GM18909 (cell line): ENCODE data around the gene TGM1.

Source experiments
- ATAC-seq: cut with Tn5 transposase; IDR thresholded peaks from one replicate; pipeline ENCODE4 v1.9.1; 2021; ENCODE audit warnings: mild to moderate bottlenecking; ENCODE audit not compliant: unreplicated experiment, poor library complexity

TGM1 gene

GRCh38 chr14:24262821-24263733 lies at the start of gene TGM1:
Gene TGM1, minus strand, starts transcription at chr14:24263177. Its CDS starts 825 bp downstream, at chr14:24262352.
- no peak for ATAC-seq

GRCh38 chr14:24311837-24312615 lies 49.0 kb upstream of the TGM1 start:
- ATAC-seq = no peak

GRCh38 chr14:24310646-24311604 lies 47.9 kb upstream of the TGM1 start, which contains the start of gene LTB4R:
Gene LTB4R, plus strand, starts transcription at chr14:24311502. Its CDS starts 4,150 bp downstream, at chr14:24315652.
- peak; percentile 68 for ATAC-seq

GRCh38 chr14:24310265-24310645 lies 47.3 kb upstream of the TGM1 start:
- ATAC-seq = no peak

GRCh38 chr14:24309538-24310264 lies 46.7 kb upstream of the TGM1 start, which contains the start of gene LTB4R2:
Gene LTB4R2, plus strand, starts transcription at chr14:24310140. Its CDS starts 525 bp downstream, at chr14:24310665.
- no peak for ATAC-seq

- ATAC-seq = no peak
These were observed 45.6 kb upstream of the TGM1 start for GRCh38 chr14:24308342-24309124.

- no peak for ATAC-seq
These were observed 44.8 kb upstream of the TGM1 start, which contains the start of gene CIDEB for GRCh38 chr14:24307575-24308341. Gene CIDEB, minus strand, starts transcription at chr14:24307977. Its CDS starts 119 bp downstream, at chr14:24307858.

- no peak for ATAC-seq
These were observed 44.2 kb upstream of the TGM1 start for GRCh38 chr14:24307156-24307574.

- no peak for ATAC-seq
These were observed 41.0 kb upstream of the TGM1 start for GRCh38 chr14:24304019-24304387.

GRCh38 chr14:24300326-24300980 lies 37.5 kb upstream of the TGM1 start:
- no peak for ATAC-seq

GRCh38 chr14:24299255-24300191 lies 36.5 kb upstream of the TGM1 start, which contains the start of the genes DHRS1 and NOP9:
Gene DHRS1, minus strand, starts transcription at chr14:24299780. Its CDS starts 674 bp downstream, at chr14:24299106.
Gene NOP9, plus strand, starts transcription at chr14:24299850. Its CDS starts 105 bp downstream, at chr14:24299955.
- peak; percentile 80 for ATAC-seq

GRCh38 chr14:24298892-24299254 lies 35.9 kb upstream of the TGM1 start:
- peak; percentile 7 for ATAC-seq

GRCh38 chr14:24297190-24297964 lies 34.4 kb upstream of the TGM1 start:
- peak; percentile 15 for ATAC-seq

GRCh38 chr14:24296341-24297157 lies 33.6 kb upstream of the TGM1 start:
- ATAC-seq = peak; percentile 57
